K562 (cell line): ENCODE data around the gene BIN1.

Source experiments
- CHCHD3 ChIP-seq: fragments of 250-450 bp; sonication (Bioruptor Pico); IDR thresholded peaks from 2 replicates; pipeline ENCODE4 v2.1.2; 2022; ENCODE audit warnings: mild to moderate bottlenecking
- SREBF1 ChIP-seq: fragments of 150-350 bp; IDR thresholded peaks from 2 replicates; pipeline ENCODE4 v1.6.1; 2014; ENCODE audit warnings: antibody characterized with exemption, low read depth, low read length, borderline replicate concordance
- TF ChIP-seq, protein P1 (sequence below): fragments of 200-600 bp; sonication (generic); IDR thresholded peaks from one replicate; pipeline ENCODE4 v1.6.1; 2012; ENCODE audit warnings: mild to moderate bottlenecking, low read depth, low read length, inconsistent platforms
- TF ChIP-seq, protein P2 (sequence below): fragments of 450-650 bp; formaldehyde crosslinking; IDR thresholded peaks from 2 replicates; pipeline ENCODE4 v1.4.0; 2022; ENCODE audit warnings: missing genetic modification characterization

GRCh38 chr2:127034883-127035611, 71.9 kb downstream of the BIN1 start:
- TF ChIP-seq, protein P1, sequence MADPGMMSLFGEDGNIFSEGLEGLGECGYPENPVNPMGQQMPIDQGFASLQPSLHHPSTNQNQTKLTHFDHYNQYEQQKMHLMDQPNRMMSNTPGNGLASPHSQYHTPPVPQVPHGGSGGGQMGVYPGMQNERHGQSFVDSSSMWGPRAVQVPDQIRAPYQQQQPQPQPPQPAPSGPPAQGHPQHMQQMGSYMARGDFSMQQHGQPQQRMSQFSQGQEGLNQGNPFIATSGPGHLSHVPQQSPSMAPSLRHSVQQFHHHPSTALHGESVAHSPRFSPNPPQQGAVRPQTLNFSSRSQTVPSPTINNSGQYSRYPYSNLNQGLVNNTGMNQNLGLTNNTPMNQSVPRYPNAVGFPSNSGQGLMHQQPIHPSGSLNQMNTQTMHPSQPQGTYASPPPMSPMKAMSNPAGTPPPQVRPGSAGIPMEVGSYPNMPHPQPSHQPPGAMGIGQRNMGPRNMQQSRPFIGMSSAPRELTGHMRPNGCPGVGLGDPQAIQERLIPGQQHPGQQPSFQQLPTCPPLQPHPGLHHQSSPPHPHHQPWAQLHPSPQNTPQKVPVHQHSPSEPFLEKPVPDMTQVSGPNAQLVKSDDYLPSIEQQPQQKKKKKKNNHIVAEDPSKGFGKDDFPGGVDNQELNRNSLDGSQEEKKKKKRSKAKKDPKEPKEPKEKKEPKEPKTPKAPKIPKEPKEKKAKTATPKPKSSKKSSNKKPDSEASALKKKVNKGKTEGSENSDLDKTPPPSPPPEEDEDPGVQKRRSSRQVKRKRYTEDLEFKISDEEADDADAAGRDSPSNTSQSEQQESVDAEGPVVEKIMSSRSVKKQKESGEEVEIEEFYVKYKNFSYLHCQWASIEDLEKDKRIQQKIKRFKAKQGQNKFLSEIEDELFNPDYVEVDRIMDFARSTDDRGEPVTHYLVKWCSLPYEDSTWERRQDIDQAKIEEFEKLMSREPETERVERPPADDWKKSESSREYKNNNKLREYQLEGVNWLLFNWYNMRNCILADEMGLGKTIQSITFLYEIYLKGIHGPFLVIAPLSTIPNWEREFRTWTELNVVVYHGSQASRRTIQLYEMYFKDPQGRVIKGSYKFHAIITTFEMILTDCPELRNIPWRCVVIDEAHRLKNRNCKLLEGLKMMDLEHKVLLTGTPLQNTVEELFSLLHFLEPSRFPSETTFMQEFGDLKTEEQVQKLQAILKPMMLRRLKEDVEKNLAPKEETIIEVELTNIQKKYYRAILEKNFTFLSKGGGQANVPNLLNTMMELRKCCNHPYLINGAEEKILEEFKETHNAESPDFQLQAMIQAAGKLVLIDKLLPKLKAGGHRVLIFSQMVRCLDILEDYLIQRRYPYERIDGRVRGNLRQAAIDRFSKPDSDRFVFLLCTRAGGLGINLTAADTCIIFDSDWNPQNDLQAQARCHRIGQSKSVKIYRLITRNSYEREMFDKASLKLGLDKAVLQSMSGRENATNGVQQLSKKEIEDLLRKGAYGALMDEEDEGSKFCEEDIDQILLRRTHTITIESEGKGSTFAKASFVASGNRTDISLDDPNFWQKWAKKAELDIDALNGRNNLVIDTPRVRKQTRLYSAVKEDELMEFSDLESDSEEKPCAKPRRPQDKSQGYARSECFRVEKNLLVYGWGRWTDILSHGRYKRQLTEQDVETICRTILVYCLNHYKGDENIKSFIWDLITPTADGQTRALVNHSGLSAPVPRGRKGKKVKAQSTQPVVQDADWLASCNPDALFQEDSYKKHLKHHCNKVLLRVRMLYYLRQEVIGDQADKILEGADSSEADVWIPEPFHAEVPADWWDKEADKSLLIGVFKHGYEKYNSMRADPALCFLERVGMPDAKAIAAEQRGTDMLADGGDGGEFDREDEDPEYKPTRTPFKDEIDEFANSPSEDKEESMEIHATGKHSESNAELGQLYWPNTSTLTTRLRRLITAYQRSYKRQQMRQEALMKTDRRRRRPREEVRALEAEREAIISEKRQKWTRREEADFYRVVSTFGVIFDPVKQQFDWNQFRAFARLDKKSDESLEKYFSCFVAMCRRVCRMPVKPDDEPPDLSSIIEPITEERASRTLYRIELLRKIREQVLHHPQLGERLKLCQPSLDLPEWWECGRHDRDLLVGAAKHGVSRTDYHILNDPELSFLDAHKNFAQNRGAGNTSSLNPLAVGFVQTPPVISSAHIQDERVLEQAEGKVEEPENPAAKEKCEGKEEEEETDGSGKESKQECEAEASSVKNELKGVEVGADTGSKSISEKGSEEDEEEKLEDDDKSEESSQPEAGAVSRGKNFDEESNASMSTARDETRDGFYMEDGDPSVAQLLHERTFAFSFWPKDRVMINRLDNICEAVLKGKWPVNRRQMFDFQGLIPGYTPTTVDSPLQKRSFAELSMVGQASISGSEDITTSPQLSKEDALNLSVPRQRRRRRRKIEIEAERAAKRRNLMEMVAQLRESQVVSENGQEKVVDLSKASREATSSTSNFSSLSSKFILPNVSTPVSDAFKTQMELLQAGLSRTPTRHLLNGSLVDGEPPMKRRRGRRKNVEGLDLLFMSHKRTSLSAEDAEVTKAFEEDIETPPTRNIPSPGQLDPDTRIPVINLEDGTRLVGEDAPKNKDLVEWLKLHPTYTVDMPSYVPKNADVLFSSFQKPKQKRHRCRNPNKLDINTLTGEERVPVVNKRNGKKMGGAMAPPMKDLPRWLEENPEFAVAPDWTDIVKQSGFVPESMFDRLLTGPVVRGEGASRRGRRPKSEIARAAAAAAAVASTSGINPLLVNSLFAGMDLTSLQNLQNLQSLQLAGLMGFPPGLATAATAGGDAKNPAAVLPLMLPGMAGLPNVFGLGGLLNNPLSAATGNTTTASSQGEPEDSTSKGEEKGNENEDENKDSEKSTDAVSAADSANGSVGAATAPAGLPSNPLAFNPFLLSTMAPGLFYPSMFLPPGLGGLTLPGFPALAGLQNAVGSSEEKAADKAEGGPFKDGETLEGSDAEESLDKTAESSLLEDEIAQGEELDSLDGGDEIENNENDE = no peak
- TF ChIP-seq SREBF1 (no peak), CHCHD3 (no peak)
- TF ChIP-seq, protein P2, sequence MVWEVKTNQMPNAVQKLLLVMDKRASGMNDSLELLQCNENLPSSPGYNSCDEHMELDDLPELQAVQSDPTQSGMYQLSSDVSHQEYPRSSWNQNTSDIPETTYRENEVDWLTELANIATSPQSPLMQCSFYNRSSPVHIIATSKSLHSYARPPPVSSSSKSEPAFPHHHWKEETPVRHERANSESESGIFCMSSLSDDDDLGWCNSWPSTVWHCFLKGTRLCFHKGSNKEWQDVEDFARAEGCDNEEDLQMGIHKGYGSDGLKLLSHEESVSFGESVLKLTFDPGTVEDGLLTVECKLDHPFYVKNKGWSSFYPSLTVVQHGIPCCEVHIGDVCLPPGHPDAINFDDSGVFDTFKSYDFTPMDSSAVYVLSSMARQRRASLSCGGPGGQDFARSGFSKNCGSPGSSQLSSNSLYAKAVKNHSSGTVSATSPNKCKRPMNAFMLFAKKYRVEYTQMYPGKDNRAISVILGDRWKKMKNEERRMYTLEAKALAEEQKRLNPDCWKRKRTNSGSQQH = no peak
